Activated CD8-positive, alpha-beta memory T cell treated with anti-CD3 and anti-CD28 coated beads, Interleukin-2, amount 50 U/mL, for 48 hours (primary cell): ENCODE results near the gene ARHGEF19.
"Not testable (repeated sequence)": the region's sequence is repeated elsewhere in the genome, so short reads cannot be mapped to it uniquely, and the experiment has no call there.

Experiments used
- DNase-seq: peaks from one replicate; pipeline ENCODE4 v3.0.0-alpha.2; 2020

ARHGEF19 gene

GRCh38 chr1:16163608-16164212 lies 48.7 kb downstream of the ARHGEF19 start:
- DNase-seq = not testable (repeated sequence)

GRCh38 chr1:16162163-16162822 lies 50.2 kb downstream of the ARHGEF19 start:
- peak; percentile 71 for DNase-seq

- DNase-seq = no peak
Observed at GRCh38 chr1:16161717-16162116, 50.7 kb downstream of the ARHGEF19 start.

- no peak for DNase-seq
Observed at GRCh38 chr1:16158993-16159831, 53.2 kb downstream of the ARHGEF19 start.

GRCh38 chr1:16158025-16158424 lies 54.4 kb downstream of the ARHGEF19 start:
- no peak for DNase-seq

- no peak for DNase-seq
Observed at GRCh38 chr1:16156848-16157495, 55.5 kb downstream of the ARHGEF19 start.

- DNase-seq = no peak
Observed at GRCh38 chr1:16155537-16156410, 56.7 kb downstream of the ARHGEF19 start, which contains the start of gene EPHA2. Gene EPHA2 (minus strand): TSS chr1:16156069. CDS start chr1:16155932, 137 bp downstream.

- no peak for DNase-seq
Observed at GRCh38 chr1:16153999-16154673, 58.3 kb downstream of the ARHGEF19 start.

- no peak for DNase-seq
Observed at GRCh38 chr1:16153096-16153998, 59.1 kb downstream of the ARHGEF19 start.

GRCh38 chr1:16152481-16153087 lies 59.9 kb downstream of the ARHGEF19 start:
- no peak for DNase-seq

GRCh38 chr1:16151995-16152384 lies 60.5 kb downstream of the ARHGEF19 start:
- DNase-seq = no peak

GRCh38 chr1:16151196-16151994 lies 61.1 kb downstream of the ARHGEF19 start:
- no peak for DNase-seq

- DNase-seq = no peak
Observed at GRCh38 chr1:16150508-16150907, 61.9 kb downstream of the ARHGEF19 start.

- no peak for DNase-seq
Observed at GRCh38 chr1:16149702-16150488, 62.6 kb downstream of the ARHGEF19 start.

- no peak for DNase-seq
Observed at GRCh38 chr1:16149146-16149545, 63.3 kb downstream of the ARHGEF19 start.

GRCh38 chr1:16148329-16149092 lies 63.9 kb downstream of the ARHGEF19 start:
- no peak for DNase-seq
